OCI-LY7 (cell line): Measurements from ENCODE around the gene SIK3. TPM values are rescaled to one million over a fixed set of nuclear protein-coding genes. Genes with fewer than 3 reads are reported as not detected.
"Not testable (repeated sequence)": the region's sequence is repeated elsewhere in the genome, so short reads cannot be mapped to it uniquely, and the experiment has no call there.

ENCODE experiments used
- BruUV-seq: library from RNA; stranded (reverse); fragments of 400-500 nt; replicated peaks from 2 replicates; lab custom pipeline; 2021; lab: Mats Ljungman, UMichigan
- CTCF ChIA-PET: fragments of 300-600 bp; sonication (Branson Sonifier 250); formaldehyde crosslinking; loops from one replicate; lab custom pipeline; 2022; ENCODE audit warnings: antibody characterized with exemption; ENCODE audit not compliant: unreplicated experiment; lab: Charles Lee
- POLR2A ChIA-PET: fragments of 300-600 bp; sonication (Branson Sonifier 250); formaldehyde crosslinking; loops from one replicate; lab custom pipeline; 2022; ENCODE audit warnings: antibody characterized with exemption; lab: Charles Lee
- DNase-seq: peaks from one replicate; pipeline ENCODE4 v3.0.0-alpha.2; 2015; ENCODE audit warnings: low spot score
- H2AFZ ChIP-seq: fragments of 200-600 bp; sonication (generic), shearing (Covaris generic); 2 replicates; pipeline ENCODE4 v1.6.1; 2014; ENCODE audit warnings: mild to moderate bottlenecking, antibody characterized with exemption, low read length, moderate library complexity
- H3K27ac ChIP-seq: fragments of 200-600 bp; sonication (generic); 2 replicates; pipeline ENCODE4 v1.5.1; 2014; ENCODE audit warnings: mixed run types, low read depth, mild to moderate bottlenecking, moderate library complexity, low read length, inconsistent platforms; ENCODE audit not compliant: poor library complexity, severe bottlenecking
- H3K36me3 ChIP-seq: fragments of 200-600 bp; sonication (generic); 2 replicates; pipeline ENCODE4 v1.6.1; 2014; ENCODE audit warnings: mild to moderate bottlenecking, antibody characterized with exemption, low read length, moderate library complexity, mixed read lengths; ENCODE audit not compliant: insufficient read depth
- H3K4me1 ChIP-seq: fragments of 200-600 bp; sonication (generic); 2 replicates; pipeline ENCODE4 v1.5.1; 2014; ENCODE audit warnings: mild to moderate bottlenecking, low read length; ENCODE audit not compliant: insufficient read depth, poor library complexity, severe bottlenecking
- H3K4me2 ChIP-seq: fragments of 200-600 bp; sonication (generic); 2 replicates; pipeline ENCODE4 v1.6.1; 2014; ENCODE audit warnings: mild to moderate bottlenecking, low read length
- H3K4me3 ChIP-seq: fragments of 200-600 bp; sonication (generic); 2 replicates; pipeline ENCODE4 v1.5.1; 2014; ENCODE audit warnings: mild to moderate bottlenecking, low read depth, low read length; ENCODE audit not compliant: poor library complexity, severe bottlenecking
- H3K79me2 ChIP-seq: fragments of 200-600 bp; sonication (generic); 2 replicates; pipeline ENCODE4 v1.6.1; 2016; ENCODE audit warnings: low read depth, mild to moderate bottlenecking, low read length, moderate library complexity, mixed read lengths; ENCODE audit not compliant: insufficient read depth
- H3K9me2 ChIP-seq: fragments of 200-600 bp; sonication (generic); 2 replicates; pipeline ENCODE4 v1.6.1; 2016; ENCODE audit warnings: mild to moderate bottlenecking, low read length, mixed read lengths; ENCODE audit not compliant: insufficient read depth
- H3K9me3 ChIP-seq: fragments of 200-600 bp; sonication (generic); 2 replicates; pipeline ENCODE4 v1.6.1; 2014; ENCODE audit warnings: mild to moderate bottlenecking, mixed run types, low read length, mixed read lengths
- H4K20me1 ChIP-seq: fragments of 200-600 bp; sonication (generic); 2 replicates; pipeline ENCODE4 v1.6.1; 2014; ENCODE audit warnings: mild to moderate bottlenecking, antibody characterized with exemption, low read length, moderate library complexity, mixed read lengths; ENCODE audit not compliant: insufficient read depth
- CTCF ChIP-seq: fragments of 200-600 bp; sonication (generic); conservative IDR thresholded peaks from 2 replicates; pipeline ENCODE4 v1.5.1; 2014; ENCODE audit warnings: mild to moderate bottlenecking, antibody characterized with exemption, low read length, moderate library complexity, mixed read lengths
- EZH2phosphoT487 ChIP-seq: fragments of 200-600 bp; sonication (generic); IDR thresholded peaks from 2 replicates; pipeline ENCODE4 v1.6.1; 2018; ENCODE audit warnings: low read depth, borderline replicate concordance, mild to moderate bottlenecking, mixed run types, antibody characterized with exemption, low read length, moderate library complexity, mixed read lengths
- intact Hi-C: fragments of 100-400 bp; cut with micrococcal nuclease; formaldehyde crosslinking; loops from one replicate; pipeline ENCODE4 v1.10.0; 2022; ENCODE audit not compliant: unreplicated experiment
- total RNA-seq, 2 experiments: library from RNA; depleted of rRNA in 1 of 2; stranded (reverse); fragments of >200 nt in 1 of 2; shearing (Covaris generic) in 1 of 2; gene quantifications; 2 replicates each; pipeline ENCODE4 v1.2.3, GENCODE V29; 2014 to 2022

SIK3 gene
- total RNA-seq, 2 experiments from 2014 or later, result 29.3 to 72.9 TPM

GRCh38 chr11:117026593-117027330 lies 71.5 kb downstream of the SIK3 start:
- peaks cover 34% of the 10 kb centered on the region; the same call in 1 of the 2 replicates for H3K79me2 ChIP-seq
- H3K4me2 ChIP-seq, result no peak overlapping the region
- no peak overlapping the region for H2AFZ ChIP-seq
- no peak overlapping the region for H3K4me3 ChIP-seq
- BruUV-seq, result no TSS peak
- TF ChIP-seq EZH2phosphoT487 (no peak), CTCF (no peak)
- ChIA-PET CTCF (interaction anchor here (0.5 kb wide), 1 partner anchor 102 kb away, joined by 7 read pairs; no protein-coding TSS in a partner anchor), POLR2A (interaction anchor here (0.8 to 1.5 kb wide), 7 partner anchors 11 to 50 kb away, joined by 3 to 4 read pairs (median 3); no protein-coding TSS in a partner anchor)
- H3K4me1 ChIP-seq, result peaks cover 27% of the 10 kb centered on the region
- no peaks in the 10 kb centered on the region for H3K36me3 ChIP-seq
- peaks cover 10% of the 10 kb centered on the region; the same call in 1 of the 2 replicates for H4K20me1 ChIP-seq
- DNase-seq, result no peak
- H3K27ac ChIP-seq, result no peak overlapping the region
- no peaks in the 10 kb centered on the region for H3K9me3 ChIP-seq
- H3K9me2 ChIP-seq, result no peaks in the 10 kb centered on the region
- intact Hi-C loops, result no loop called here

- H3K4me3 ChIP-seq, DNase-seq, CTCF ChIA-PET, BruUV-seq, H3K27ac ChIP-seq, H2AFZ ChIP-seq, H3K36me3 ChIP-seq, H3K9me3 ChIP-seq, H3K4me2 ChIP-seq, intact Hi-C loops, H3K9me2 ChIP-seq: not testable (repeated sequence)
- H3K4me1 ChIP-seq, result peaks cover 35% of the 10 kb centered on the region
- H4K20me1 ChIP-seq, result peaks cover 14% of the 10 kb centered on the region; the same call in 1 of the 2 replicates
- H3K79me2 ChIP-seq, result peaks cover 48% of the 10 kb centered on the region; the same call in 1 of the 2 replicates
- POLR2A ChIA-PET, result interaction anchor here (0.6 to 1.0 kb wide), 3 partner anchors 16 to 84 kb away, joined by 3 to 4 read pairs (median 3); no protein-coding TSS in a partner anchor
Measured at GRCh38 chr11:117023707-117024106, 74.5 kb downstream of the SIK3 start.

GRCh38 chr11:117023178-117023577 lies 75.0 kb downstream of the SIK3 start:
- intact Hi-C loops, result no loop called here
- no peak overlapping the region for H3K4me3 ChIP-seq
- no peaks in the 10 kb centered on the region for H3K9me2 ChIP-seq
- DNase-seq, result no peak
- BruUV-seq, result no TSS peak
- H3K27ac ChIP-seq, result no peak overlapping the region
- peaks cover 14% of the 10 kb centered on the region; the same call in 1 of the 2 replicates for H4K20me1 ChIP-seq
- POLR2A ChIA-PET, result interaction anchor here (0.6 to 1.0 kb wide), 3 partner anchors 16 to 83 kb away, joined by 3 to 4 read pairs (median 3); no protein-coding TSS in a partner anchor
- H2AFZ ChIP-seq, result no peak overlapping the region
- no peaks in the 10 kb centered on the region for H3K9me3 ChIP-seq
- peaks cover 38% of the 10 kb centered on the region for H3K4me1 ChIP-seq
- H3K36me3 ChIP-seq, result no peaks in the 10 kb centered on the region
- CTCF ChIA-PET, result no interaction called here
- H3K4me2 ChIP-seq, result no peak overlapping the region
- peaks cover 48% of the 10 kb centered on the region; the same call in 1 of the 2 replicates for H3K79me2 ChIP-seq
- TF ChIP-seq EZH2phosphoT487 (no peak), CTCF (no peak)
